HL-60/S4 (cell line): ENCODE measurements around the gene CDKN1C.

Source experiments
- in situ Hi-C: fragments of 300-500 bp; cut with MboI; formaldehyde crosslinking; loops from 2 replicates; pipeline ENCODE4 v1.14.3; 2022; ENCODE audit warnings: low sequenced_read_pairs

The CDKN1C gene

DNA sequence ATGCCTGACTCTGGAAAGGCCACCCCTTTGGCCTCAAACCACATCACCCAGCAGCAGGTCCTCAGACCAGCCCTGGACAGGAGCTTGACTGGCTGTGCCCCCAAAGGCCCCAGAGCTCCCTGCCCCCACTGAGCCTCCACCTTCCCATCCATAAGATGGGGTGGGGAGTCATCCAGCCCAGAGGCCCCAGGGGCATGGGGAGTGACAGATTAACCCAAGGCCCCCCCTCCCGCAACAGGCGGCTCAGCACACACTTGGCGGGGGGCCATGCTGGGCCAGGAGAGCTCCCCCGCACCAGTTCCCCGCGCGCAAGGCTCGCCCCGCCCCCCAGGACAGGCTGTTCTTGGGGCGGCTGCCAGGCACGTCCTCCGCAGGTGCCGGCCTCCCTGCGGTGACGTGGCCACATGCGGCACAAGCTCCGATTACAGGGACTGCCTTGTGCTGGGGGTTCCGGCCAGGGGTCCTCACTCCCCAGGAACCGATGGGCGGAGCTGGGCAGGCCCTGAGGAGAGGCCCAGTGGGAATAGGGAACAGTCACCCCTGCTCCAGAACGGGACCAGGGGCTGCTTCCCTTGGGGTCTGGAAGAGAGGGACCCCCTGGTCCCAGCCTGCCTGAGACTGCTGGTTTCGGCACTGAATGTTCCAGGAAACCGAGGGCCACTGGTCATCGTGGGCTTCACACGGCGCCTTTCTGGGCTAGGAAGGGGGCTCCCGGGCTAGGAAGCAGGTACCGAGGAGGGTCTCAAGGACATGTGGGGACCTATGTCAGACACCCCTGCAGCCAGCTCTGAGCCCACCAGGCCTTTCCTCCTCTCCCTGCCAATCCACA lies 5.1 kb upstream of the CDKN1C start:
- in situ Hi-C loops: loop anchor here (10.0 to 25.0 kb wide), 3 partner anchors 356 to 703 kb away; no protein-coding TSS in a partner anchor

DNA sequence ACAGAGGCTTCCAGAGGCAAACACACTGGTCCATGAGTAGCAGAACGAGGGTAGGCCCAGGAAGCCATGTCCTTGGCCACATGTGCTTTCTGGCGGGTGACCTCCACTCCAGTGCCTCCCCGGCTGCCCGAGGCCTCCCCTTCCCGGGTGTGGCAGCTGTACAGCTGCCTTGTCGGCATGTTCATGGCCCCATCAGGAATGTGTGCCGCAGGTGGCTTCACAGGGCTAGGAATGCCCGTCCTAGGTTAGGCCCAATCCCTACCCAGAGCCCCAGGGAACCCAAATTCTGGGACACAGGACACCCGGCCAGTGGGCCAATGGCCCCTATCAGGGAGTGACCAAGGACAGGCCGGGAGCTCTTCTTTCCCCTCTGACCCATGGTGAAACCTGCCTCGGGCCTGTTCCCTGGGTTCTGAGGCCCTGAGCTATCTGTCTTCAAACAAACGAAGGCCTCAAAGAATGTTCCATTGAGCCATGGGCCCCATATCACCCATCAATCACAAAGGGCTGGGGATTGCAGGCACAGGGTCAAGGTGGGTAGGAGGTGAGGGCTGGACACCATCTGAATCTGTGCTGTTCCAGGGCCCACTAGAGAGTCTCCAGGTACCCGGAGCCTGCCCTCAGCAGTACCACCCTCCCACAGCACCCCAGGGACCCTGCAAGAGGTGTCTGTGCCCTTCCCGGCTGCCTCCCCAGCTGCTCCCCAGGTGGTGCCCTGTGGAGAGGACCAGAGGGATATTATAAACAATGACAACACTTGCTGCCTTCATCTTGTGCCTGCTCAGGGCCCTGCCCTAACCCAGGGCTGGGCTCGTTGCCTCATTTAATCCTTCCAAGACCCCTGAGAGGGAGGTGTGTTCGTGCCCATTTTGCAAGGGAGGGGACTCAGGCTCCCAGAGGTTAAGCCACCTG lies 4.0 kb upstream of the CDKN1C start:
- in situ Hi-C loops: loop anchor here (10.0 to 25.0 kb wide), 3 partner anchors 355 to 702 kb away; no protein-coding TSS in a partner anchor

DNA sequence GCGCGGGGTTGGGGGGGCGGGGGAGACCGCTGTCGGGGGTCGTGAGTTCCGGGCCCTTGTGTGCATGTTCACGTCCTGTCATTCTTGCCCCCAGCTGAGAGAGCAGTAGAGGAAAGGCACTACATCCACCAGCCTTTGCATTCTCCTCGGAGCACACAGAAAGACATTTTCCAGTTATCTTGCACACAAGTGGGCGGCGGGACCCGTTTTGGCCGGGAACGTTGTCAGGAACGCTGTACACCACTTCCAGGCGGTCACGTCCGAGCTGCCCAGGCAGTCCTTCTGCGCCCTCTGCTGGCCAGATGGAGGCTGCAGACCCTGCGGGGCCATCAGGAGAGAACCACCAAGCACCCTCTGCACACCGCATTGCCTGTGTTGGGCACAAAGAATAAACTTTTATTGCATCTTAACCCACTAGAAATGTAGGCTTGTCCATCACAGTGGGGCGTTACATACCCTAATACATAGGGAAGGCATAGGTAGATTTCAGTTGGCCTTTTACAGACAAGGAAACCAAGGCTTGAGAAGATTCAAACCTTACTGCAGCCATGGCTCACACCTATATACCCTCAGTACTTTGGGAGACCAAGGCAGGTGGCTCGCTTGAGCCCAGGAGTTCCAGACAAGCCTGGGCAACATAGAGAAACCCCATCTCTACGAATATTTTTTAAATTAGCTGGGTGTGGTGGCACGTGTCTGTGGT lies 2.8 kb upstream of the CDKN1C start:
- in situ Hi-C loops: loop anchor here (25.0 kb wide), 1 partner anchor 701 kb away; no protein-coding TSS in a partner anchor

DNA sequence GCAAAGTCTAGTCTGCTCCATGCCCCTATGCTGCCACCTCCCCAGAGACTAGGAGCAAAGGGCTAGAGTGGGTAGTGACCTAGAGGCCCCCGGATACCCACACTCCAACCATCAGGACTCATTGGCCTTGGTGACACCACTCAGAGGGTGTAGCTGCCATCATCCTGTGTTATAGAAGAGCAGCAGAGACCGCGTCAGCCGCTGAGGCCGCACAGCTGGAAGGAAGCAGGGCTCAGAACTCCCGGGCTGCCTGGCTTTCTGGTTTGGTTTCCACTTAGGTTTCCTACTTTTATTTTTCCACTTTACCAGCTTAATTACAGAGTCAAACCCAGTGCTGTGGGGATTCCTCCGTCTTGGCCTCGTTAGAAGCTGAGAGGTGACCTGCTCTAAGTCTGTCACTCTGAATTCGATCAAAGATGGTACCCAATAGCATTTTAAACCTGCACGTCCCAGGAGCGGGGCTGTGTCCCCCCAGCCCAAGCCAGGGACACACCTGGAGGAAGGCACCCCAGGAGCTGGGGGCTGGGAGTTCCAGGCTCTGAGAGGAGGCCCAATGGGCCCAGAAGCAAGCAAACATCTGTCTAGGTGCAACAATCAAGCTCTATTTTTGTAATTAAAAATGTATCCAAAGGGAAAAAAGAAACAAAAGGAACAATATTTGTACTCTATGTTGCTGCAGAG lies 2.1 kb upstream of the CDKN1C start:
- in situ Hi-C loops: loop anchor here (25.0 kb wide), 1 partner anchor 700 kb away; no protein-coding TSS in a partner anchor

DNA sequence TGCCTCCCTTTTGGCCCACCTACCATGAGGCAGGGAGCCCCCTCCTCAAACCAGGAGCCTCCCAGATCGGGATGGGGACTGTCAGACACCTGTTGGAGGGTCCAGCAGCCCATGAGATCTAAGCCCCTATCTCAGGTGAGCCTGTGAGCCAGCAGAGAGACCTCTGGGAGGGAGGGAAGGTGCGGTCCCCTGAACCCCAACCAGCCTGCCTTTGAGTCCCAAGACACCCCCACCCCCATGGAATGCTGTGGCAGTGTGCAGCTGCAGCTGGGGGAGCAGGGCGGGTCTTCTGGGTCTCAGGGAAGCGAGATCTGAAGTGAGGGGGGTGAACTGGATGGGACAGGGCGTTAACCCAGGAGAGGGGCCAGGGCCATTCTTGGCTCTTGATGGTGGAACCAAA lies 1.4 kb upstream of the CDKN1C start:
- in situ Hi-C loops: loop anchor here (25.0 kb wide), 1 partner anchor 700 kb away; no protein-coding TSS in a partner anchor

DNA sequence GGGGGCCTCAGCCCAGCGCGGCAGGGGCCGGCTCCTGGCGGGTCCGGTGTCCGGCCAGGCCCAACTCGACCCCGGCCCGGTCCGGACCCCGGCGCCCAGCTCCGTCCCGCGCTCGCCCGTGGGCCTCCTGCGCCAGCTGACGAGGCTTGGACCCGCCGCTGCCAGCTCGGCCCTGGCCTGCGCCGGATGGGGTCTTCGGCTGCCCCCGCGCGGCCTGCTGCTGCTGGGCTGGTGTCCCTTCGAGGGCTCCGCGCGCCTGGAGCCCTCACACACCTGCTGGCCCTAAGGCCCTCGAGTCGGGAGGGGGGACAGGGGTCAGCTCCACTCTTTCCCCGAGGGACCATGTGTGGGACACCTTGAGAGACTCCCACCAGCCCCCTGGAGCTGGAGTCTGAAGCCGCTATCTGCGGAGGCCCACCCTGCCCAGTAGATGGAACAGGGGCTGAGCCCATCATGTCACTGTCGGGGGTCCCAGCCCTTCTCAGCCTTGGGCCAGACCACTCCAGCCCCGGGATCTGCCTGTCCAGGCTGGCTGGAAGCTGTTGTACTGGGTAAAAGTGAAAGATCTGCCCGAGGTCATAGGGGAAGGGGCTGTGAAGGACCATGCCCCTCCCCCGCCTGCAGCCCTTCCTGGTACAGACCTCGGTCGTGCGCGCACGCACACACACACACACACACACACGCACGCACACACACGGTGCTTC lies 768 bp upstream of the CDKN1C start:
- in situ Hi-C loops: loop anchor here (25.0 kb wide), 1 partner anchor 699 kb away; no protein-coding TSS in a partner anchor

DNA sequence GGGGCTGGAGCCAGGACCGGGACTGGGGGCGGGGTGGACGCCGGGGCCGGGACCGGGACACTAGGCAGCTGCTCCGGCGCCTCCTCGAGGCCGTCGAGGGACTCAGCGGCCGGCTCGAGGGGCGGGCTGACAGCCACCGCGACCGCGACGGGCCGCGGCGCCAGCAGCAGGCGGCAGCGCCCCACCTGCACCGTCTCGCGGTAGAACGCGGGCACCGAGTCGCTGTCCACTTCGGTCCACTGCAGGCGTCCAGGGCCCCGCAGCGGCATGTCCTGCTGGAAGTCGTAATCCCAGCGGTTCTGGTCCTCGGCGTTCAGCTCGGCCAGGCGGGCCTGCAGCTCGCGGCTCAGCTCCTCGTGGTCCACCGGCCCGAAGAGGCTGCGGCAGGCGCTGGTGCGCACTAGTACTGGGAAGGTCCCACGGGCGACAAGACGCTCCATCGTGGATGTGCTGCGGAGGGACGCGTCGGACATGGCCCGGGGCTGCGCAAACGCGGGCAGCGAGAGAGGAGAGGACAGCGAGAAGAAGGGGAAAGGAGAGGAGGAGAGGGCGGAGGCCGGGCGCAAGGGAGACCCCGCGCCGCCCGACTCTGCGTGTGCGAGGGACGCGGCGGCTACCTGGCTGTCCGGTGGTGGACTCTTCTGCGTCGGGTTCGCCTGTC lies 428 bp downstream of the CDKN1C start:
- in situ Hi-C loops: loop anchor here (25.0 kb wide), 1 partner anchor 698 kb away; no protein-coding TSS in a partner anchor

DNA sequence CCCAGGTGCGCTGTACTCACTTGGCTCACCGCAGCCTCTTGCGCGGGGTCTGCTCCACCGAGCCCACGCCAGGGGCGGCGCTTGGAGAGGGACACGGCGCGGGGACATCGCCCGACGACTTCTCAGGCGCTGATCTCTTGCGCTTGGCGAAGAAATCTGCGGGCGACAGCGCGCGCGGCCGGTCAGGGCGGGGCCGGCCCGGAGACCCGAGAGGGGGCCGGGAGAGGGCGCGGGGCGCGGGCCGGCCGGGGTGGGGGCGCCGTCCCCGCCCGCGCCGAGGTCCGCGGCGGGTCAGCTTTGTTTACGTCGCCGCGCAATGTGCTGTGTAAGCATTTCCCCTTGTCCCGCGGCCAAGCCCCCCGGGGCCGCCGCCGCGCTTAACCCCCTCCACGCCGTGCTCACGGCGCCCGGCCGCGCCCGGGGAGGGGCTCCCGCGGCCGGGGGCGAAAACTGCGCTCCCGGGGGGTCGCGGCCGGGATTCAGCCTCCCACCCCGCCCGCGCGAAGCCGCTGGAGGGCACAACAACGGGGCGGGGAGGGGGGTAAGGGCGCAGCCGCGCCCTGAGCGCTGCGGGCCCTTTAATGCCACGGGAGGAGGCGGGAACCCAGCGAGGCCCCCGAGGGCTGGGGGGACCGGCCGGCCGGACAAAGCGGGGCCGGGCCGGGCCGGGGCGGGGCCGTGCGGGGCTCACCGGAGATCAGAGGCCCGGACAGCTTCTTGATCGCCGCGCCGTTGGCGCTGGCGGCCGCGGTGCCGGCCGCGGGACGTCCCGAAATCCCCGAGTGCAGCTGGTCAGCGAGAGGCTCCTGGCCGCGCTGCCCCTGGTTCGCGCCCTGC lies 1.4 kb downstream of the CDKN1C start:
- in situ Hi-C loops: loop anchor here (25.0 kb wide), 1 partner anchor 697 kb away; no protein-coding TSS in a partner anchor

DNA sequence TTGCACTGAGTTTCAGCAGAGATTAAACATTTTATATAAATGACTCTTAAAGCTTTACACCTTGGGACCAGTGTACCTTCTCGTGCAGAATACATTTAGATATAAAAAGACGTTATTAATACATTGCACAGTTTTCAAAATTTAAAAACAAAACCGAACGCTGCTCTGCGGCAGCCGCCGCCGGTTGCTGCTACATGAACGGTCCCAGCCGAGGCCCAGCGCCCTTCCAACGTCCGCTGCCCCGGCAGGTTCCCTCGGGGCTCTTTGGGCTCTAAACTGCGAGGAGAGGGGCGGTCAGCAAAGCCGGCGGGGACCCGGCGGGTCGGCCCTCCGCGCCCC lies 2.0 kb downstream of the CDKN1C start:
- in situ Hi-C loops: loop anchor here (25.0 kb wide), 1 partner anchor 696 kb away; no protein-coding TSS in a partner anchor

DNA sequence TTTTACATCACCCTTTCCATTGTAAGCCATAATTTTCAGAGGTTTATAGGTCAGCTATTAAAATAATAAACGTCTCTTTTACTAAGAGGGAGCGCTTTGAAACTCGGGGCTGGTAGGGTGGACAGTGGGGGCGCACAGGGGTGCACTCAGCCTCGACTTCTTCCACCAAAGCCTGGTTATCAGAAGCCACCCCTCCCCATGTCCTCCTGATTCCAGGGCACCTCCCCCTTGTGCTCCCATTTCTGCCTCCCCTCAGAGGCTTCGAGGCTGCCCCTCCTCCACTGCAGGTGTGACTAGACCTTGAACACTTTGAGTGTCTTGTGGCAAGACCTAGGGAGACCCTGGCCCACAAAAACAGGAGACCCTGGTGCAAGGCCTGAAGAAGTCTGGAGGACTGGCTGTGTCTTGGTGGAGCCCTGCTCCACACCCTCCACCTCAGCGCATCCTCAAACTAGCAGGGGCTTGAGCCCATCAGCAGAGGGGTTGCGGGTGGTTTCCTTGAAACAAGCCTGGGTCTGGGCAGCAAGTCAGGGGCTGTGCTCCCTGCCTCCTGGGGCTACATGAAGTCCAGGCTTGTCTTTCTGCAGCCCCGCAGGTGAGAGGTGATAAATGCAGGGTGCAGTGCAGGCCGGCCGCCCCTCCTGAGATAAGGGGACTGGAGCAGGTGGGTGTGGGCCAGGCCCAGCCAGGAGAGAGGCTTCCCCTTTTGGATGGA lies 3.0 kb downstream of the CDKN1C start:
- in situ Hi-C loops: loop anchor here (25.0 kb wide), 1 partner anchor 695 kb away; no protein-coding TSS in a partner anchor

DNA sequence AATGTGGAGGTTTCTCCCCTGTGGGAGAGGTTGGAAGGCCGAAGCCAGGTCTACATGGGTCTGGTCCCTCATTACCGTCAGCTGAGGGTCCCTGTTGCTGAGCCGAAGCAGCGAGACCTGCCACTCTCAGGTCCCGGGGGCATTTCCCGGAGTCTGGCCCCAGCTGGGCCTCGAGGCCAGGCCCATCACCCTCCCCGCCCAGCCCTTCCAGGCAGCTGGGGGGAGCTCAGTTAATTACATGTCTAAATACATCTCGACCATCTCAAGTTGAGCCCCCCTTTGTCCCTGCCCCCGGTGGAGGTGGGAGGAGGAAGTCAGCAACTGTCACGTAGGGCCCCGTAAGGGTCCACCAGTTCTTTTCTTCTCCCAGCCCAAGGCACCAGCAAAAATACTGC lies 3.6 kb downstream of the CDKN1C start:
- in situ Hi-C loops: loop anchor here (25.0 kb wide), 1 partner anchor 695 kb away; no protein-coding TSS in a partner anchor

DNA sequence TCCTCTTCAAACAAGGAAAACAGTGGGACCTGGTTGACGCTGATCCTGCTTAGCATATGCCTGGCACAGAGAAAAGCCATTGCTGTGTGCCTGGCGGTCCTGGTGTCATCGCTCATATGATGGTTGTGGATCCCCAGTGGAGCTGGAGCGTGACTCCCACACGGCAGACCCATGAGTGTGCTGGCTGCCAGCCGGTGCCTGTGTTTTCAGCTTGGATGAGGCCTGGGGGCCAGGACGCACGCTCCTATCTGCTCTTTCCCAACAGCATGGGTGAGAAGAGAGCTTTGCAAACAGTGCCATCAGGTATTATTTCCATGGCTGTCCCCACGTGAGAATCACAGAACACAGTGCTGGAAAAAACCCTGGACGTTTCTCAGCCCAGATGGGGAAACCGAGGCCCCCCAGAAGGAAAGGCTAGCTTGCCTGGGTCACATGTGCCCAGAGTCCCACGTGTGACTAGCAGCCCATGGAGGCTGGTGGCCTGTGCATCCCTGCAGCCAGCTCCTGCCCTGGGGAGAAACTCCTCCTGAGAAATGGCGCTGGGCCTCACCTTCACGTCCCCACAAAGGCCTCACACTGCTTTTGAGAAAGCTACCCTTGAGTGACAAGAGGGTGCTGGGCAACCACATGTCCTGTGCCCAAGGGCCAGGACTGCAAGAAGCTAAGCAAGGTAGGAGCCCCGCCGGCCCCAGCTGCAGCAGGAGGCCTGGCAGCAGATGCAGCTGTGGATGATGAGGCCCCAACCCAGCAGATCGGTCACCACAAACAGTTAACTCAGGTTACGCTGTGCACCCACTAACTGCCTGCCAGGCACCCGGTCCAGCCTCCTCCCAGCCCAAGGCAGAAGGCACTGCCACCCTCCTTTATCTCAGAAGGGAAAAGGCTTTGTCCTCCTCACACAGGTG lies 4.2 kb downstream of the CDKN1C start:
- in situ Hi-C loops: loop anchor here (25.0 kb wide), 1 partner anchor 694 kb away; no protein-coding TSS in a partner anchor

DNA sequence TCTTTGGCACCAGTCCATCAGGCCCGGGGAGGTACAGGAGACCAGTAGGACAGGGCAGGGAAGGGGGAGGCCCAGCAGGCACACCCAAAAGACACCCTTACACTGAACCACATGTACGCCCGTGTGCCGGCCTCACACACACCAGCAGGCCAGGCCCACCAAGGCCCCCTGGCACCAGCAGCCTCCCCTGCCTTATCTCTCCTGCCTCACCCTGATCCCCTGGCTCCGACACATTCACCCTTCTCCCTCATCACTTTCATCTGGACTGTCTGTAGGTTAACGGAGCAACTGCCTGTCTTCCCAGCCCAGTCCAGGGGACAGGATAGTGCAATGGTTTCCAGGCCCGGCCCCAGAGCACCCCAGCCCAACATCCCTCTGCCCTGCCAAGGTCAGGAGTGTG lies 4.9 kb downstream of the CDKN1C start:
- in situ Hi-C loops: loop anchor here (25.0 kb wide), 1 partner anchor 693 kb away; no protein-coding TSS in a partner anchor

DNA sequence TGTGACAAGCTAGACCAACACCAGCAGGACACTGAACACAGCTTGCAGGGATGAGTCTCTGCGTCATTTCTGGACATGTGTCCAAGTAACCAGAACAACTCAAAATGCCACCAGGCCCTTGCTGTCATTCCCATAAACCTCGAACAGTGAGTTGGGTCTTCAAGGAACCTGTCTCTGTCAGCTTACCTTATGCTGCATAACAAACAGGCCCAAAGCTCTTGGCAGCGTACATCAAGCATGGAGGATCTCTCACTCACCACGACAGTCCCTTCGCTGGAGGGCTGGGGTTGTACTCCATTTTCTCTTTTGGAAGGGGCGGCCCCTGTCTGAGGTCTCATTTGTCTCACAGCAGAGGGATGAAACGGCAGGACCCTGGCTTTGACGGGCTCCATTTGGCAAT lies 6.8 kb downstream of the CDKN1C start:
- in situ Hi-C loops: loop anchor here (25.0 kb wide), 1 partner anchor 691 kb away; no protein-coding TSS in a partner anchor

DNA sequence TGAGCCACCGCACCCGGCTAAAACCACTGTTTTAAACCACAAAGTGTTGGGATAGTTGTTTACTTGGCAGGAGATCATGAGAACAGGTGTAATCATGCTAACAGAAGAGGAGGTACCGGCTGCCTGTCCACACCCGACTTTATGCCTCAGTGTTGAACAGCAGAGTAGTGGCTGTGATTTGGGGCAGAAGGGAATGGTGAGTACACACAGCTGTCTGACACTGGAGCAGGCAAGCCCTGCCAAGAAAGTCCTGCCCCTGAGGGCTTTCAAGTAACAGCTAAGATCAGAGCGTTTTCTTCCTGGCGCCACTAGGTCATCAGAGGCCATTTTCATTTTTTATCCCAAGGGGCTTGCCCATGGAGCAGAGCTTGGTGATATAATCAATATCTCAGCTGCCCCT lies 8.1 kb downstream of the CDKN1C start:
- in situ Hi-C loops: loop anchor here (25.0 kb wide), 1 partner anchor 690 kb away; no protein-coding TSS in a partner anchor

DNA sequence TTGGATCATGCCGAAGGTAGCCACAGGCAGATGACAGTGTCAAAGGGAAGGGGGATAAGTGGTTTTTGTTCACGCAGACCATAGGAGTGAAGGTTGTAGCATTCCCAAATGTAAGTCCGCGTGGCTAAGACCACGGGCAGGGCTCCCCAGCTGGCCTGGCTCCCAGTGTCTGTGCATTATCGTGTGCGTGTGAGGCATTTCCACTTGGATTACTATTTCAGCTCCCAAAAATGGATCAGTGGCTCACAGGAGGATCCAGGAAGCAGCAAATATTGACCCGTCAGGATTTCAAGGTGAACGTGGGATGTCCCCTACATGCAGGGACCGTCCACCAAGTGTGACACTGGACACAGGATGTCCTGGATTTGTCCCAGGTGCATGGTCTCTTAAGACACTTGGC lies 10.6 kb downstream of the CDKN1C start:
- in situ Hi-C loops: loop anchor here (25.0 kb wide), 1 partner anchor 688 kb away; no protein-coding TSS in a partner anchor
